ENCODE results near the gene CD274. TPM values are rescaled to one million over a fixed set of nuclear protein-coding genes. Genes with fewer than 3 reads are reported as not detected.
"Not testable (repeated sequence)": the region's sequence is repeated elsewhere in the genome, so short reads cannot be mapped to it uniquely, and the experiment has no call there.

The CD274 gene
- total RNA-seq, 3 donors from 2014 or later, result 2.6 to 5.4 (median 3.4) TPM

DNA sequence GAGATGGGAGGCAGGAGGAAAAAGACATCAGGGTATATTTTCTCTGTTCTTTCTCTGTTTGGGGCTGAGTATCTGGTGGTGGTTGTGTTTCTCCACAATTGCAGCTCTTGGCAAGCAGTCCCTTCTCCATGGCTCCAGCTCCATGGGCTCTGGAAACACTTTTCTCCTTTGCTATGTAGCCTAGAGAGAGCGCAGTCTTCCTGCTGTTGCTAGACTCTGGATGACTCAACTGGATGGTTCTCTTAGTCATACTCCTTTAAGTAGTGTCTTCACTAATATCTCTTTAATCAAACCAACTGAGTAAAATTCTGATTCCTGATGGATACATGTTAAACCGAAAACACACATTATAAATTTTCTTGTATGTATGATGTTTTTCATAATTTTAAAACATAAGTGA, 9.3 kb upstream of the CD274 start:
- no peak for ATAC-seq
- intact Hi-C loops (cut with DNase I, micrococcal nuclease), result no loop called here
- DNase-seq, result no peak
- TF ChIP-seq, protein P1, sequence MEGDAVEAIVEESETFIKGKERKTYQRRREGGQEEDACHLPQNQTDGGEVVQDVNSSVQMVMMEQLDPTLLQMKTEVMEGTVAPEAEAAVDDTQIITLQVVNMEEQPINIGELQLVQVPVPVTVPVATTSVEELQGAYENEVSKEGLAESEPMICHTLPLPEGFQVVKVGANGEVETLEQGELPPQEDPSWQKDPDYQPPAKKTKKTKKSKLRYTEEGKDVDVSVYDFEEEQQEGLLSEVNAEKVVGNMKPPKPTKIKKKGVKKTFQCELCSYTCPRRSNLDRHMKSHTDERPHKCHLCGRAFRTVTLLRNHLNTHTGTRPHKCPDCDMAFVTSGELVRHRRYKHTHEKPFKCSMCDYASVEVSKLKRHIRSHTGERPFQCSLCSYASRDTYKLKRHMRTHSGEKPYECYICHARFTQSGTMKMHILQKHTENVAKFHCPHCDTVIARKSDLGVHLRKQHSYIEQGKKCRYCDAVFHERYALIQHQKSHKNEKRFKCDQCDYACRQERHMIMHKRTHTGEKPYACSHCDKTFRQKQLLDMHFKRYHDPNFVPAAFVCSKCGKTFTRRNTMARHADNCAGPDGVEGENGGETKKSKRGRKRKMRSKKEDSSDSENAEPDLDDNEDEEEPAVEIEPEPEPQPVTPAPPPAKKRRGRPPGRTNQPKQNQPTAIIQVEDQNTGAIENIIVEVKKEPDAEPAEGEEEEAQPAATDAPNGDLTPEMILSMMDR (IDR thresholded peaks at IDR 0.05), result no peak
- H3K4me3 ChIP-seq, result no peak overlapping the region
- H3K4me1 ChIP-seq (ENCODE audit: low read depth), result peaks cover 7% of the 10 kb centered on the region
- H3K36me3 ChIP-seq (ENCODE audit: low read depth), result no peaks in the 10 kb centered on the region
- H3K9me3 ChIP-seq, result no peaks in the 10 kb centered on the region

GRCh38 chr9:5442400-5443011, 7.8 kb upstream of the CD274 start:
- Histone ChIP-seq H3K36me3 (ENCODE audit: low read depth) (no peaks in the 10 kb centered on the region), H3K4me3 (no peak overlapping the region), H3K9me3 (no peaks in the 10 kb centered on the region), H3K4me1 (ENCODE audit: low read depth) (peaks cover 4% of the 10 kb centered on the region)
- DNase-seq (peak in 1 of 3 donors; percentile 39), ATAC-seq (peak; percentile 39)
- intact Hi-C loops (cut with DNase I, micrococcal nuclease), result no loop called here
- TF ChIP-seq, protein P1 (IDR thresholded peaks at IDR 0.05), result peak; percentile 16

DNA sequence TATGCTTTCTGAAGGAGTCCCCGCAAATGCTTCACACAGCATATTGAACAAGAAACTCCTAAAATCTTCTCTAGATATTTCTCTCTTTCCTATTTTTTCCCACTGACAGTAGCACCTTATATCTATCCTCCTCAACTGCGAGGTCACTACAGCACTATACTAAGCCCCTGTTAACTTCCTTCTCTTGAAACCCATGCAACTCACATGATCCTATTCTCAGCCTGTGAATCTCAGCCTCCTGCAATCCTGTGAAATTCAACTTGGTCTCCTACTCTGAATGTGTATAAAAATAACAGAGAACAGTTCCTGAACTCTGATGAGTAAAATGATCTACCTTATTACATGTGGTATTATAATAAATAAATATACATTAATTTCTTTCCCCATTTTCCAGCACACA, 6.5 kb upstream of the CD274 start:
- H3K4me1 ChIP-seq (ENCODE audit: low read depth), result no peaks in the 10 kb centered on the region
- no peak overlapping the region for H3K4me3 ChIP-seq
- TF ChIP-seq, protein P1 (IDR thresholded peaks at IDR 0.05), result no peak
- H3K9me3 ChIP-seq, result no peaks in the 10 kb centered on the region
- ATAC-seq, result no peak
- H3K36me3 ChIP-seq (ENCODE audit: low read depth), result no peaks in the 10 kb centered on the region
- no peak for DNase-seq
- intact Hi-C loops (cut with DNase I, micrococcal nuclease), result no loop called here

- ATAC-seq; DNase-seq; H3K4me3 ChIP-seq; H3K9me3 ChIP-seq; H3K4me1 ChIP-seq (ENCODE audit: low read depth); intact Hi-C loops (cut with DNase I, micrococcal nuclease); H3K36me3 ChIP-seq (ENCODE audit: low read depth): not testable (repeated sequence)
Observed at GRCh38 chr9:5445096-5445495, 5.2 kb upstream of the CD274 start.

- DNase-seq, result no peak
- intact Hi-C loops (cut with DNase I, micrococcal nuclease), result no loop called here
- no peak for ATAC-seq
- Histone ChIP-seq H3K4me3 (no peak overlapping the region), H3K36me3 (ENCODE audit: low read depth) (no peaks in the 10 kb centered on the region), H3K9me3 (no peaks in the 10 kb centered on the region), H3K4me1 (ENCODE audit: low read depth) (peaks cover 5% of the 10 kb centered on the region)
- TF ChIP-seq, protein P1 (IDR thresholded peaks at IDR 0.05), result no peak
Observed at GRCh38 chr9:5445886-5446285, 4.5 kb upstream of the CD274 start.

DNA sequence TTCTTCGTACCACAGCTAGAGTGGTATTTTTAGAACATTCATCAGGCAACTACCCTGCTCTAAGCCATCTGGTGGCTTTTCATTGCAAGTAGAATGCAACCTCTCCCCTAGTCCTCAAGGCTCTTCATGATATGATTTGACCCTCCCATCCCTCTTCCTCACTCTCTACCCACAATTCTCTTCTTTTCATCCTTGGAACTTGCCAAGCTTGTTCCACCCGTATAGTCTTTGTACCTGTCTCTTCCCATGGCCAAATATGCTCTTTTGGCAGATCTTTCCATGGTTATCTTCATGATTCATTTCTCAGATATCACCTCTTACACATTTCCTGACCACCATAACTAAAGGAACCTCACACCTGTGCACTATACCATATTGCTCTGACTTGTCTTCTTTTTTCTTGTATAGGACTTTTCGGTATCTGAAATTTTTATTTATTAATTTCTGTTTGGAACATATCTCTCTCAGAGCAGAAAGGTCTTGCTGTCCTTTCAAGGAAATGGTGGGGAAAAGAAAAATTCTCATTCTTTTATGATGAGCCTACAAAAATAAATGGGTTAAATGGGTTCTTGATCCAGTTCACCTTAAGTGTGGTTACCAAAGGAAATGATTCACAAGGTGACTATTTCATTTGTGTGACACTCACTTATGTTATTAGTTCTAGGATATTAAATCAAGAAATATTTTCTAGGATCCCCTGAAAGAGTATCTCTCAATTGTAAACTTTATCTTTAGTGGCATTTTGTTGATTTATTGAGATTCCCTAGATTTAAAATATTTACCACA, 3.7 kb upstream of the CD274 start:
- no peak for ATAC-seq
- Histone ChIP-seq H3K4me1 (ENCODE audit: low read depth) (peaks cover 9% of the 10 kb centered on the region), H3K9me3 (no peaks in the 10 kb centered on the region), H3K36me3 (ENCODE audit: low read depth) (no peaks in the 10 kb centered on the region), H3K4me3 (no peak overlapping the region)
- intact Hi-C loops (cut with DNase I, micrococcal nuclease), result no loop called here
- DNase-seq, result no peak
- TF ChIP-seq, protein P1 (IDR thresholded peaks at IDR 0.05), result no peak
